Activated CD8-positive, alpha-beta T cell treated with anti-CD3 and anti-CD28 coated beads, Interleukin-2, amount 10 ng/mL, durations not matched to agents 7 days and 5 days (primary cell): ENCODE data around the gene MATN4. TPM values are rescaled to one million over a fixed set of nuclear protein-coding genes. Genes with fewer than 3 reads are reported as not detected.

ENCODE experiments used
- ATAC-seq: fragments of 150-1000 bp; cut with Tn5 transposase; one replicate; pipeline ENCODE4 v1.10.0; 2021; ENCODE audit warnings: moderate library complexity
- CTCF ChIA-PET: fragments of 350-600 bp; sonication (Branson Sonifier 250); formaldehyde crosslinking; loops from one replicate; lab custom pipeline; 2021; ENCODE audit warnings: antibody characterized with exemption; lab: Charles Lee
- POLR2A ChIA-PET: fragments of 350-600 bp; sonication (Branson Sonifier 250); formaldehyde crosslinking; loops from one replicate; lab custom pipeline; 2021; ENCODE audit warnings: antibody characterized with exemption; lab: Charles Lee
- DNase-seq: peaks from one replicate; pipeline ENCODE4 v3.0.0-alpha.2; 2020
- H3K27ac Mint-ChIP-seq: one replicate; pipeline ENCODE4 v1.8.0; 2021; ENCODE audit warnings: mild to moderate bottlenecking, mixed read lengths
- H3K27me3 Mint-ChIP-seq: one replicate; pipeline ENCODE4 v1.8.0; 2021; ENCODE audit warnings: low read depth, mixed read lengths
- H3K36me3 Mint-ChIP-seq: one replicate; pipeline ENCODE4 v1.8.0; 2021; ENCODE audit warnings: low read depth, mixed read lengths
- H3K4me1 Mint-ChIP-seq: one replicate; pipeline ENCODE4 v1.8.0; 2021; ENCODE audit warnings: low read depth, mixed read lengths
- H3K4me3 Mint-ChIP-seq: one replicate; pipeline ENCODE4 v1.8.0; 2021; ENCODE audit warnings: mild to moderate bottlenecking, mixed read lengths
- H3K9me3 Mint-ChIP-seq: one replicate; pipeline ENCODE4 v1.8.0; 2022; ENCODE audit warnings: mixed read lengths; ENCODE audit not compliant: insufficient read depth
- total RNA-seq, 2 experiments: library from RNA; stranded (reverse); gene quantifications; one replicate each; pipeline ENCODE4 v1.2.3, GENCODE V29; 2021

Gene MATN4
- total RNA-seq, 2 experiments from 2014 or later = 0.39 TPM; not detected in 1

- H3K36me3 Mint-ChIP-seq = no peaks in the 10 kb centered on the region
- DNase-seq = no peak
- ChIA-PET CTCF (interaction anchor here (1.0 to 3.7 kb wide), 12 partner anchors 8 to 250 kb away, joined by 3 to 17 read pairs (median 6); partner anchors contain the start of gene SYS1), POLR2A (interaction anchor here (0.6 to 1.4 kb wide), 6 partner anchors 8 to 377 kb away, joined by 3 to 6 read pairs (median 4); partner anchors contain the start of gene SYS1)
- peaks cover 36% of the 10 kb centered on the region for H3K4me1 Mint-ChIP-seq
- no peak overlapping the region for H3K27ac Mint-ChIP-seq
- H3K9me3 Mint-ChIP-seq = no peaks in the 10 kb centered on the region
- peak overlapping the region; percentile 78 for H3K4me3 Mint-ChIP-seq
- H3K27me3 Mint-ChIP-seq = peaks cover 2% of the 10 kb centered on the region
- no peak for ATAC-seq
Observed at GRCh38 chr20:45346851-45347250, 38.8 kb upstream of the MATN4 start.

- DNase-seq = no peak
- ATAC-seq = no peak
- POLR2A ChIA-PET = interaction anchor here (0.6 to 1.4 kb wide), 6 partner anchors 11 to 376 kb away, joined by 3 to 6 read pairs (median 4); partner anchors contain the start of gene SYS1
- Mint-ChIP-seq H3K27ac (no peak overlapping the region), H3K9me3 (no peaks in the 10 kb centered on the region), H3K4me3 (no peak overlapping the region), H3K27me3 (peaks cover 2% of the 10 kb centered on the region), H3K36me3 (no peaks in the 10 kb centered on the region), H3K4me1 (peaks cover 36% of the 10 kb centered on the region)
- CTCF ChIA-PET = interaction anchor here (0.6 to 3.7 kb wide), 11 partner anchors 8 to 91 kb away, joined by 3 to 17 read pairs (median 6); partner anchors contain the start of gene SYS1
Observed at GRCh38 chr20:45346291-45346718, 38.2 kb upstream of the MATN4 start.

- ATAC-seq (no peak), DNase-seq (no peak)
- no peak overlapping the region for H3K4me3 Mint-ChIP-seq
- ChIA-PET CTCF (interaction anchor here (1.3 to 3.7 kb wide), 4 partner anchors 9 to 92 kb away, joined by 6 to 17 read pairs (median 12); partner anchors contain the start of gene SYS1), POLR2A (interaction anchor here (1.2 kb wide), 1 partner anchor 74 kb away, joined by 3 read pairs; no protein-coding TSS in a partner anchor)
- H3K4me1 Mint-ChIP-seq = peaks cover 36% of the 10 kb centered on the region
- no peak overlapping the region for H3K27ac Mint-ChIP-seq
- no peaks in the 10 kb centered on the region for H3K36me3 Mint-ChIP-seq
- no peaks in the 10 kb centered on the region for H3K27me3 Mint-ChIP-seq
- no peaks in the 10 kb centered on the region for H3K9me3 Mint-ChIP-seq
Observed at GRCh38 chr20:45345104-45345936, 37.2 kb upstream of the MATN4 start.

- Mint-ChIP-seq H3K4me3 (no peak overlapping the region), H3K4me1 (peaks cover 34% of the 10 kb centered on the region), H3K9me3 (no peaks in the 10 kb centered on the region), H3K36me3 (no peaks in the 10 kb centered on the region), H3K27me3 (no peaks in the 10 kb centered on the region), H3K27ac (no peak overlapping the region)
- POLR2A ChIA-PET = interaction anchor here (1.5 kb wide), 1 partner anchor 19 kb away, joined by 4 read pairs; the partner anchor contains the start of gene SYS1
- CTCF ChIA-PET = interaction anchor here (0.6 to 2.8 kb wide), 6 partner anchors 9 to 106 kb away, joined by 3 to 7 read pairs (median 4); partner anchors contain the start of gene SYS1
- ATAC-seq (no peak), DNase-seq (no peak)
Observed at GRCh38 chr20:45344168-45344860, 36.2 kb upstream of the MATN4 start.

GRCh38 chr20:45343532-45344167, 35.6 kb upstream of the MATN4 start:
- ChIA-PET CTCF (interaction anchor here (1.7 to 2.8 kb wide), 3 partner anchors 12 to 25 kb away, joined by 4 to 7 read pairs (median 7); partner anchors contain the start of gene SYS1), POLR2A (interaction anchor here (1.5 kb wide), 1 partner anchor 20 kb away, joined by 4 read pairs; the partner anchor contains the start of gene SYS1)
- H3K4me1 Mint-ChIP-seq = peaks cover 33% of the 10 kb centered on the region
- ATAC-seq = no peak
- no peak for DNase-seq
- H3K27me3 Mint-ChIP-seq = no peaks in the 10 kb centered on the region
- H3K9me3 Mint-ChIP-seq = no peaks in the 10 kb centered on the region
- no peak overlapping the region for H3K4me3 Mint-ChIP-seq
- no peak overlapping the region for H3K27ac Mint-ChIP-seq
- H3K36me3 Mint-ChIP-seq = no peaks in the 10 kb centered on the region

GRCh38 chr20:45342855-45343531, 34.9 kb upstream of the MATN4 start:
- no peaks in the 10 kb centered on the region for H3K9me3 Mint-ChIP-seq
- ATAC-seq (no peak), DNase-seq (no peak)
- H3K4me1 Mint-ChIP-seq = peaks cover 31% of the 10 kb centered on the region
- H3K27me3 Mint-ChIP-seq = no peaks in the 10 kb centered on the region
- POLR2A ChIA-PET = interaction anchor here (1.5 kb wide), 1 partner anchor 20 kb away, joined by 4 read pairs; the partner anchor contains the start of gene SYS1
- no peaks in the 10 kb centered on the region for H3K36me3 Mint-ChIP-seq
- CTCF ChIA-PET = interaction anchor here (1.0 to 2.8 kb wide), 4 partner anchors 13 to 31 kb away, joined by 3 to 7 read pairs (median 6); partner anchors contain the start of gene SYS1
- no peak overlapping the region for H3K4me3 Mint-ChIP-seq
- no peak overlapping the region for H3K27ac Mint-ChIP-seq

- Mint-ChIP-seq H3K4me1 (peaks cover 24% of the 10 kb centered on the region), H3K4me3 (no peak overlapping the region), H3K27ac (no peak overlapping the region), H3K27me3 (no peaks in the 10 kb centered on the region), H3K36me3 (no peaks in the 10 kb centered on the region), H3K9me3 (no peaks in the 10 kb centered on the region)
- ChIA-PET POLR2A (no interaction called here), CTCF (interaction anchor here (1.0 to 2.8 kb wide), 4 partner anchors 21 to 95 kb away, joined by 3 to 7 read pairs (median 5); partner anchors contain the start of gene SYS1)
- DNase-seq (no peak), ATAC-seq (no peak)
Observed at GRCh38 chr20:45341939-45342854, 34.1 kb upstream of the MATN4 start.

GRCh38 chr20:45341579-45341938, 33.5 kb upstream of the MATN4 start:
- ChIA-PET CTCF (interaction anchor here (1.2 to 2.5 kb wide), 2 partner anchors 32 to 95 kb away, joined by 3 to 7 read pairs; no protein-coding TSS in a partner anchor), POLR2A (no interaction called here)
- H3K36me3 Mint-ChIP-seq = no peaks in the 10 kb centered on the region
- no peak overlapping the region for H3K27ac Mint-ChIP-seq
- no peak for DNase-seq
- peaks cover 18% of the 10 kb centered on the region for H3K4me1 Mint-ChIP-seq
- H3K4me3 Mint-ChIP-seq = no peak overlapping the region
- ATAC-seq = no peak
- H3K27me3 Mint-ChIP-seq = no peaks in the 10 kb centered on the region
- H3K9me3 Mint-ChIP-seq = no peaks in the 10 kb centered on the region

- POLR2A ChIA-PET = interaction anchor here (0.6 kb wide), 1 partner anchor 12 kb away, joined by 3 read pairs; no protein-coding TSS in a partner anchor
- Mint-ChIP-seq H3K4me1 (peaks cover 12% of the 10 kb centered on the region), H3K36me3 (no peaks in the 10 kb centered on the region), H3K4me3 (no peak overlapping the region), H3K27ac (no peak overlapping the region), H3K9me3 (no peaks in the 10 kb centered on the region), H3K27me3 (no peaks in the 10 kb centered on the region)
- ATAC-seq (no peak), DNase-seq (no peak)
- CTCF ChIA-PET = interaction anchor here (1.2 to 2.5 kb wide), 2 partner anchors 33 to 96 kb away, joined by 3 to 7 read pairs; no protein-coding TSS in a partner anchor
Observed at GRCh38 chr20:45340951-45341350, 32.9 kb upstream of the MATN4 start.
